K562 (cell line): ENCODE results near the gene FXYD3. TPM values are rescaled to one million over a fixed set of nuclear protein-coding genes. Genes with fewer than 3 reads are reported as not detected.

Experiments
- E2F3 ChIP-seq: fragments of 250-450 bp; sonication (Bioruptor Pico); IDR thresholded peaks from 2 replicates; pipeline ENCODE4 v1.4.0; 2020; ENCODE audit warnings: mild to moderate bottlenecking
- REST ChIP-seq, 2 experiments: fragments of 450-650 bp; formaldehyde crosslinking in 1 of 2; IDR thresholded peaks; 2 replicates each; pipeline versions ENCODE4 v1.4.0 to v1.6.1; 2014 to 2020; ENCODE audit warnings: mild to moderate bottlenecking in 2 of 2, borderline replicate concordance in 1 of 2, low read depth in 1 of 2
- USF2 ChIP-seq: sonication (generic); formaldehyde crosslinking; IDR thresholded peaks from 2 replicates; pipeline ENCODE4 v1.5.0; 2020; ENCODE audit warnings: missing genetic modification reagents
- polyA plus RNA-seq, 8 experiments: library from polyadenylated mRNA; depleted of rRNA in 4 of 8; stranded (reverse) in 5 of 8; unstranded in 3 of 8; fragments of >200 nt; fragmentation: Nextera tagmentation in 2 of 8; fragmentation: Illumina TruSeq in 1 of 8; extraction: Ambion mirVana in 2 of 8; extraction: Trizol in 1 of 8; gene quantifications; 2 replicates each; pipeline versions ENCODE4 v1.2.1 to v1.2.3, GENCODE V29; 2011 to 2014; ENCODE audit warnings: inconsistent platforms in 1 of 8, missing spikeins in 1 of 8
- total RNA-seq, 7 experiments: library from RNA; depleted of rRNA in 6 of 7; stranded (reverse); fragments of >200 nt in 6 of 7; fragmentation: Illumina TruSeq in 2 of 7; extraction: Trizol in 2 of 7; gene quantifications; 2 replicates each; pipeline versions ENCODE4 v1.2.1 to v1.2.3, GENCODE V29; 2011 to 2021; ENCODE audit warnings: low replicate concordance in 1 of 7

FXYD3 gene
- total and polyA plus RNA-seq, 9 of the 15 experiments (the other 6 are each of a cell fraction or from before 2014, with no cell fraction given): 0.24 TPM; not detected in 8

GRCh38 chr19:35161434-35161743 is 45.8 kb downstream of the FXYD3 start (continued):
- TF ChIP-seq REST (IDR thresholded peaks at IDR 0.05; ENCODE audit: borderline replicate concordance) (peak; percentile 35; the same call in 1 of the 2 replicates), REST (CRISPR knock-in tag; IDR thresholded peaks at IDR 0.05; ENCODE audit: low read depth) (no peak), E2F3 (CRISPR knock-in tag) (no peak), USF2 (CRISPR knock-in tag) (peak; percentile 92)
